SK-N-SH treated with all-trans-retinoic acid at 6 μM for 48 hours (cell line): Measurements from ENCODE around the gene C11orf65.
"Not testable (repeated sequence)": the region's sequence is repeated elsewhere in the genome, so short reads cannot be mapped to it uniquely, and the experiment has no call there.

ENCODE experiments used
- ATAC-seq: fragments of 200-7000 bp; cut with Tn5 transposase; 3 replicates; pipeline ENCODE4 v1.9.1; 2020; ENCODE audit warnings: mild to moderate bottlenecking, moderate library complexity
- ARNTL ChIP-seq: fragments of 450-650 bp; formaldehyde crosslinking; IDR thresholded peaks from 2 replicates; pipeline ENCODE4 v1.5.0; 2020; ENCODE audit warnings: low read depth, mild to moderate bottlenecking, moderate library complexity, borderline replicate concordance
- BACH2 ChIP-seq: fragments of 250-450 bp; sonication (Bioruptor Pico); IDR thresholded peaks from 2 replicates; pipeline ENCODE4 v1.9.0; 2021; ENCODE audit warnings: mild to moderate bottlenecking, borderline replicate concordance
- CSDC2 ChIP-seq: fragments of 250-450 bp; sonication (Bioruptor Pico); IDR thresholded peaks from 2 replicates; pipeline ENCODE4 v1.5.0; 2020; ENCODE audit warnings: mild to moderate bottlenecking, moderate library complexity
- GLIS3 ChIP-seq: fragments of 250-450 bp; sonication (Bioruptor Pico); IDR thresholded peaks from 2 replicates; pipeline ENCODE4 v1.5.0; 2020; ENCODE audit warnings: mild to moderate bottlenecking, moderate library complexity
- ISL1 ChIP-seq: fragments of 250-450 bp; sonication (Bioruptor Pico); IDR thresholded peaks from 2 replicates; pipeline ENCODE4 v2.1.2; 2022; ENCODE audit warnings: mild to moderate bottlenecking, moderate library complexity
- OSR1 ChIP-seq: fragments of 250-450 bp; sonication (Bioruptor Pico); IDR thresholded peaks from 2 replicates; pipeline ENCODE4 v1.8.0; 2022; ENCODE audit warnings: moderate library complexity, mild to moderate bottlenecking, inconsistent platforms
- PPARA ChIP-seq: fragments of 250-450 bp; sonication (Bioruptor Pico); IDR thresholded peaks from 2 replicates; pipeline ENCODE4 v1.5.0; 2020; ENCODE audit warnings: mild to moderate bottlenecking, borderline replicate concordance
- TCF4 ChIP-seq: fragments of 250-450 bp; sonication (Bioruptor Pico); IDR thresholded peaks from 2 replicates; pipeline ENCODE4 v1.8.0; 2021; ENCODE audit warnings: mild to moderate bottlenecking, moderate library complexity, borderline replicate concordance
- TOX ChIP-seq: fragments of 250-450 bp; sonication (Bioruptor Pico); IDR thresholded peaks from 2 replicates; pipeline ENCODE4 v1.8.0; 2021; ENCODE audit warnings: mild to moderate bottlenecking, moderate library complexity, borderline replicate concordance
- ZFP3 ChIP-seq: fragments of 250-450 bp; sonication (Bioruptor Pico); IDR thresholded peaks from 2 replicates; pipeline ENCODE4 v1.5.0; 2020; ENCODE audit warnings: mild to moderate bottlenecking, moderate library complexity
- ZFP30 ChIP-seq: fragments of 450-650 bp; formaldehyde crosslinking; IDR thresholded peaks from 2 replicates; pipeline ENCODE4 v1.5.0; 2022; ENCODE audit warnings: mild to moderate bottlenecking, moderate library complexity
- ZNF70 ChIP-seq: fragments of 450-650 bp; formaldehyde crosslinking; IDR thresholded peaks from 2 replicates; pipeline ENCODE4 v1.5.0; 2020; ENCODE audit warnings: mild to moderate bottlenecking, moderate library complexity
- ZNF8 ChIP-seq: fragments of 450-650 bp; formaldehyde crosslinking; IDR thresholded peaks from 2 replicates; pipeline ENCODE4 v1.5.0; 2020; ENCODE audit warnings: mild to moderate bottlenecking, moderate library complexity
- TF ChIP-seq, protein P1 (sequence below): fragments of 250-450 bp; sonication (Bioruptor Pico); IDR thresholded peaks from 2 replicates; pipeline ENCODE4 v1.8.0; 2021; ENCODE audit warnings: low read depth, mild to moderate bottlenecking, moderate library complexity, borderline replicate concordance
- TF ChIP-seq, protein P2 (sequence below): fragments of 250-450 bp; sonication (Bioruptor Pico); IDR thresholded peaks from 2 replicates; pipeline ENCODE4 v1.5.1; 2021; ENCODE audit warnings: mild to moderate bottlenecking, moderate library complexity
- TF ChIP-seq, protein P3 (sequence below): fragments of 250-450 bp; sonication (Bioruptor Pico); IDR thresholded peaks from 2 replicates; pipeline ENCODE4 v1.5.0; 2020; ENCODE audit warnings: mild to moderate bottlenecking, moderate library complexity
- TF ChIP-seq, protein P4 (sequence below): fragments of 250-450 bp; sonication (Bioruptor Pico); IDR thresholded peaks from 2 replicates; pipeline ENCODE4 v1.8.0; 2020; ENCODE audit warnings: mild to moderate bottlenecking, moderate library complexity, borderline replicate concordance

The C11orf65 gene

DNA sequence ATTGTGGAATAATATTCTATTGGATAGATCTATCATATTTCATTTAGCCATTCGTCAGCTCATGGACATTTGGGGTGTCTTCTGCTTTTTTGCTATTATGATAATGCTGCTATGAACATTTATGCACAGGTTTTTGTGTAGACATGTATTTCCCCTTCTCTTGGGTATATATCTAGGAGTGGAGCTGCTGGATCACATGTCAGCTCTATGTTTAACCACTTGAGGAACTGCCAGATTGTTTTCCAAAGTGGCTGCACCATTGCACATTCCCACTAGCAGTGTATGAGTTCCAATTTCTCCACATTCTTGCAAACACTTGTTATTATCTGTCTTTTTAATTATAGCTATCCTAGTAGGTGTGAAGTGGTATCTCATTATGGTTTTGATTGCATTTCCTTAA is 75.0 kb downstream of the C11orf65 start:
- TF ChIP-seq BACH2 (CRISPR knock-in tag), result no peak
- TF ChIP-seq, protein P1, sequence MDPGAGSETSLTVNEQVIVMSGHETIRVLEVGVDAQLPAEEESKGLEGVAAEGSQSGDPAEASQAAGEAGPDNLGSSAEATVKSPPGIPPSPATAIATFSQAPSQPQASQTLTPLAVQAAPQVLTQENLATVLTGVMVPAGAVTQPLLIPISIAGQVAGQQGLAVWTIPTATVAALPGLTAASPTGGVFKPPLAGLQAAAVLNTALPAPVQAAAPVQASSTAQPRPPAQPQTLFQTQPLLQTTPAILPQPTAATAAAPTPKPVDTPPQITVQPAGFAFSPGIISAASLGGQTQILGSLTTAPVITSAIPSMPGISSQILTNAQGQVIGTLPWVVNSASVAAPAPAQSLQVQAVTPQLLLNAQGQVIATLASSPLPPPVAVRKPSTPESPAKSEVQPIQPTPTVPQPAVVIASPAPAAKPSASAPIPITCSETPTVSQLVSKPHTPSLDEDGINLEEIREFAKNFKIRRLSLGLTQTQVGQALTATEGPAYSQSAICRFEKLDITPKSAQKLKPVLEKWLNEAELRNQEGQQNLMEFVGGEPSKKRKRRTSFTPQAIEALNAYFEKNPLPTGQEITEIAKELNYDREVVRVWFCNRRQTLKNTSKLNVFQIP (CRISPR knock-in tag), result no peak
- TF ChIP-seq, protein P2, sequence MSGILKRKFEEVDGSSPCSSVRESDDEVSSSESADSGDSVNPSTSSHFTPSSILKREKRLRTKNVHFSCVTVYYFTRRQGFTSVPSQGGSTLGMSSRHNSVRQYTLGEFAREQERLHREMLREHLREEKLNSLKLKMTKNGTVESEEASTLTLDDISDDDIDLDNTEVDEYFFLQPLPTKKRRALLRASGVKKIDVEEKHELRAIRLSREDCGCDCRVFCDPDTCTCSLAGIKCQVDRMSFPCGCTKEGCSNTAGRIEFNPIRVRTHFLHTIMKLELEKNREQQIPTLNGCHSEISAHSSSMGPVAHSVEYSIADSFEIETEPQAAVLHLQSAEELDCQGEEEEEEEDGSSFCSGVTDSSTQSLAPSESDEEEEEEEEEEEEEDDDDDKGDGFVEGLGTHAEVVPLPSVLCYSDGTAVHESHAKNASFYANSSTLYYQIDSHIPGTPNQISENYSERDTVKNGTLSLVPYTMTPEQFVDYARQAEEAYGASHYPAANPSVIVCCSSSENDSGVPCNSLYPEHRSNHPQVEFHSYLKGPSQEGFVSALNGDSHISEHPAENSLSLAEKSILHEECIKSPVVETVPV (CRISPR knock-in tag), result no peak
- TF ChIP-seq TCF4, result no peak
- TF ChIP-seq PPARA (CRISPR knock-in tag), result no peak
- TF ChIP-seq ZFP3 (CRISPR knock-in tag), result no peak
- no peak for TF ChIP-seq OSR1
- TF ChIP-seq ZNF70 (CRISPR knock-in tag), result no peak
- TF ChIP-seq ARNTL (CRISPR knock-in tag), result no peak
- no peak for TF ChIP-seq TOX (CRISPR knock-in tag)
- TF ChIP-seq CSDC2 (CRISPR knock-in tag), result no peak
- TF ChIP-seq, protein P3, sequence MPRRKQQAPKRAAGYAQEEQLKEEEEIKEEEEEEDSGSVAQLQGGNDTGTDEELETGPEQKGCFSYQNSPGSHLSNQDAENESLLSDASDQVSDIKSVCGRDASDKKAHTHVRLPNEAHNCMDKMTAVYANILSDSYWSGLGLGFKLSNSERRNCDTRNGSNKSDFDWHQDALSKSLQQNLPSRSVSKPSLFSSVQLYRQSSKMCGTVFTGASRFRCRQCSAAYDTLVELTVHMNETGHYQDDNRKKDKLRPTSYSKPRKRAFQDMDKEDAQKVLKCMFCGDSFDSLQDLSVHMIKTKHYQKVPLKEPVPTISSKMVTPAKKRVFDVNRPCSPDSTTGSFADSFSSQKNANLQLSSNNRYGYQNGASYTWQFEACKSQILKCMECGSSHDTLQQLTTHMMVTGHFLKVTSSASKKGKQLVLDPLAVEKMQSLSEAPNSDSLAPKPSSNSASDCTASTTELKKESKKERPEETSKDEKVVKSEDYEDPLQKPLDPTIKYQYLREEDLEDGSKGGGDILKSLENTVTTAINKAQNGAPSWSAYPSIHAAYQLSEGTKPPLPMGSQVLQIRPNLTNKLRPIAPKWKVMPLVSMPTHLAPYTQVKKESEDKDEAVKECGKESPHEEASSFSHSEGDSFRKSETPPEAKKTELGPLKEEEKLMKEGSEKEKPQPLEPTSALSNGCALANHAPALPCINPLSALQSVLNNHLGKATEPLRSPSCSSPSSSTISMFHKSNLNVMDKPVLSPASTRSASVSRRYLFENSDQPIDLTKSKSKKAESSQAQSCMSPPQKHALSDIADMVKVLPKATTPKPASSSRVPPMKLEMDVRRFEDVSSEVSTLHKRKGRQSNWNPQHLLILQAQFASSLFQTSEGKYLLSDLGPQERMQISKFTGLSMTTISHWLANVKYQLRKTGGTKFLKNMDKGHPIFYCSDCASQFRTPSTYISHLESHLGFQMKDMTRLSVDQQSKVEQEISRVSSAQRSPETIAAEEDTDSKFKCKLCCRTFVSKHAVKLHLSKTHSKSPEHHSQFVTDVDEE (CRISPR knock-in tag), result no peak
- TF ChIP-seq, protein P4, sequence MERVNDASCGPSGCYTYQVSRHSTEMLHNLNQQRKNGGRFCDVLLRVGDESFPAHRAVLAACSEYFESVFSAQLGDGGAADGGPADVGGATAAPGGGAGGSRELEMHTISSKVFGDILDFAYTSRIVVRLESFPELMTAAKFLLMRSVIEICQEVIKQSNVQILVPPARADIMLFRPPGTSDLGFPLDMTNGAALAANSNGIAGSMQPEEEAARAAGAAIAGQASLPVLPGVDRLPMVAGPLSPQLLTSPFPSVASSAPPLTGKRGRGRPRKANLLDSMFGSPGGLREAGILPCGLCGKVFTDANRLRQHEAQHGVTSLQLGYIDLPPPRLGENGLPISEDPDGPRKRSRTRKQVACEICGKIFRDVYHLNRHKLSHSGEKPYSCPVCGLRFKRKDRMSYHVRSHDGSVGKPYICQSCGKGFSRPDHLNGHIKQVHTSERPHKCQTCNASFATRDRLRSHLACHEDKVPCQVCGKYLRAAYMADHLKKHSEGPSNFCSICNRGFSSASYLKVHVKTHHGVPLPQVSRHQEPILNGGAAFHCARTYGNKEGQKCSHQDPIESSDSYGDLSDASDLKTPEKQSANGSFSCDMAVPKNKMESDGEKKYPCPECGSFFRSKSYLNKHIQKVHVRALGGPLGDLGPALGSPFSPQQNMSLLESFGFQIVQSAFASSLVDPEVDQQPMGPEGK (CRISPR knock-in tag), result no peak
- ATAC-seq, result no peak

DNA sequence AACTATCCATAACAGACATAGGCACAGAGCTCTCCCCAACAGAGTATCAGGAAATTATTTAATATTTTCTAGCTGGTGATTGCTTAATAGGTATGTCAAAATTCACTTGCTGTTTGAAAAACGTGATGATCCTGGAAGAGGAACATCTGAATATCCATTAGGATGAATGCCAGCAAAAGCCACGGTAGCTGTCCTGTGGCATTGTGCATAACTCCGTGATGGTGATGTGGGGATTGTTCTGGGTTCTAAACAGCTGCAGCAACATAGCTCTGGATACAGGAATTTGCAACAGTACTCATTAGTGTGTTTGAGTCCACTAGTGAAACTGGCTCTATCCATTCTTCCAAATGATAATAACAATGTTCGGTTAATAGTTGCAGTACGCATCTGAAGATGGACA is 78.8 kb downstream of the C11orf65 start:
- no peak for ATAC-seq
- no peak for TF ChIP-seq ISL1 (CRISPR knock-in tag)

DNA sequence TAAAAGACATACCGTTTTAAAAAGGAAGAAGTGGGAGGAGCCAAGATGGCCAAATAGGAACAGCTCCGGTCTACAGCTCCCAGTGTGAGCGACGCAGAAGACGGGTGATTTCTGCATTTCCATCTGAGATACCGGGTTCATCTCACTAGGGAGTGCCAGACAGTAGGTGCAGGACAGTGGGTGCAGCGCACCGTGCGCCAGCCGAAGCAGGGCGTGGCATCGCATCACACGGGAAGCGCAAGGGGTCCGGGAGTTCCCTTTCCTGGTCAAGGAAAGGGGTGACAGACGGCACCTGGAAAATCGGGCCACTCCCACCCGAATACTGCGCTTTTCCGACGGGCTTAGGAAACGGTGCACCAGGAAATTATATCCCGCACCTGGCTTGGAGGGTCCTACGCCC is 93.8 kb downstream of the C11orf65 start:
- not testable (repeated sequence) for ATAC-seq

DNA sequence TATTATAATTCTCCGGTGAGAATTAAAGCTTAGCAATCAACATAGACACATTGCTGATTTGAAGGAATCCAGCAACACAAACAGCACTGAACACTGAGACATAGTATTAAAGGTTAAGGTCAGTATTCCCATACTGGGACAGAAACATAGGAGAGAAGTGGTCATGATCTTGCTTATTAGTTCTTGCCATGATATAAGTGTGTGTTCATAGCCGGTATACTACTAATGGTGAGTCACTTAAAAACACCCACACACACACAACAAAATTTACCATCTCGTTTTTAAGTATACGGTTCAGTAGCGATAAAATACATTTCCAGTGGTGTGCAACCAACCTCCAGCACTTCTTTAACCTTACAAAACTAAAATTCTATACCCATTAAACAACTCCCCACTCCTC is 96.3 kb downstream of the C11orf65 start:
- TF ChIP-seq GLIS3 (no peak), ZNF8 (CRISPR knock-in tag) (no peak), CSDC2 (CRISPR knock-in tag) (no peak), ZFP3 (CRISPR knock-in tag) (no peak), ZFP30 (no peak), OSR1 (no peak), PPARA (CRISPR knock-in tag) (no peak), BACH2 (CRISPR knock-in tag) (no peak), TOX (CRISPR knock-in tag) (no peak)
- TF ChIP-seq, protein P2 (CRISPR knock-in tag), result no peak
- TF ChIP-seq, protein P4 (CRISPR knock-in tag), result no peak
- no peak for ATAC-seq
